ENCODE data around the gene THEMIS2. TPM values are rescaled to one million over a fixed set of nuclear protein-coding genes. Genes with fewer than 3 reads are reported as not detected.

Gene THEMIS2
- total and polyA plus RNA-seq, 10 of the 15 experiments (the other 5 are each of a cell fraction or from before 2014, with no cell fraction given), result 9.1 to 114 (median 38.3) TPM

DNA sequence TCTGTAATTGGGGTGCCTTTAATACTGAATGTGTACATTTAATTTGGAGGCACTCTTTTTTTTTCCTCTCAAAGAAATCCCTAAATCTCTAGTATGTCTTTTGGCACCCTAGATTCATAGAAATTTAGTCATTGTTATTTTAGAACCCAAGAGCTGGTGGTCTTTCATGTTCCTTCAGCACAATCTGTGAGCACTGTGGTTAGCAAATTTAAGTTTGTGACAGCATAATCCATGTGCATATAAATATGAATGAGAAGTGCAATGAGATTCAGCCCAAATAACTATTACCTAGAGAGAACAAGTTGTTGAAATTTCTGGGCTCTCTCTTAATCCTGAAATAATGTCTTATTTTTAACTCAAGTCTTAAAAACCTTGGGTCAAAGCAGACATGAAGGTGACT, 37.3 kb upstream of the THEMIS2 start:
- Histone ChIP-seq H3K36me3 (ENCODE audit: control insufficient read depth in 2 of 2, insufficient read depth in 2 of 2, low read length in 1 of 2) (peaks cover 2 to 17% of the 10 kb centered on the region in 2 experiments), H3K9ac (ENCODE audit: control insufficient read depth, insufficient read depth, low read length) (no peak overlapping the region), H3K4me1 (ENCODE audit: control insufficient read depth, insufficient read depth, low read length) (no peaks in the 10 kb centered on the region), H4K20me1 (ENCODE audit: control insufficient read depth, insufficient read depth) (no peaks in the 10 kb centered on the region), H3K27me3 (replicated peaks in 1 of 2; ENCODE audit: control insufficient read depth in 2 of 2, insufficient read depth in 2 of 2, low read length in 1 of 2) (no peaks in the 10 kb centered on the region), H3K4me2 (ENCODE audit: control insufficient read depth, insufficient read depth) (no peak overlapping the region), H3K4me3 (0 out of 2 replicates have a peak overlapping the region, but pooled peaks have one; percentile 24), H3K27ac (ENCODE audit: control insufficient read depth, insufficient read depth) (no peak overlapping the region), H2AFZ (ENCODE audit: control insufficient read depth, low read depth, low read length) (no peak overlapping the region), H3K9me3 (replicated peaks; ENCODE audit: control insufficient read depth, insufficient read depth, low read length) (no peaks in the 10 kb centered on the region), H3K79me2 (ENCODE audit: control insufficient read depth, insufficient read depth, low read length) (peaks cover 49% of the 10 kb centered on the region)
- ChIA-PET RAD21 (ENCODE audit: unreplicated experiment) (interaction anchor here (1.2 to 2.2 kb wide), 3 partner anchors 109 to 166 kb away, joined by 3 to 6 read pairs (median 4); partner anchors contain the start of genes FAM76A and IFI6), SMC1A (ENCODE audit: uncharacterized antibody, unreplicated experiment) (interaction anchor here (0.8 to 4.7 kb wide), 6 partner anchors 13 to 278 kb away, joined by 3 to 35 read pairs (median 4); partner anchors contain the start of gene STX12), POLR2A (interaction anchor here (0.6 to 1.0 kb wide), 3 partner anchors 31 to 841 kb away, joined by 3 to 4 read pairs (median 3); no protein-coding TSS in a partner anchor), CTCF (interaction anchor here (0.8 to 2.1 kb wide), 3 partner anchors 164 to 241 kb away, joined by 3 to 8 read pairs (median 4); no protein-coding TSS in a partner anchor)
- in situ Hi-C loops (cut with MboI) (no loop called here), intact Hi-C loops (cut with micrococcal nuclease; ENCODE audit: unreplicated experiment) (loop anchor here (10.0 kb wide), 1 partner anchor 110 kb away; the partner anchor contains the start of gene FAM76A)
- FAIRE-seq (no peak), DNase-seq (ENCODE audit: low read depth, low spot score) (no peak), ATAC-seq (no peak)
- no TSS peak for BruUV-seq (replicated peaks)
- TF ChIP-seq SIX5 (IDR thresholded peaks at IDR 0.05; ENCODE audit: low read depth, low read length, severe bottlenecking) (no peak), CHD1 (IDR thresholded peaks at IDR 0.05; ENCODE audit: low read depth, low read length) (no peak), HDAC2 (IDR thresholded peaks at IDR 0.05) (no peak), NR2C1 (IDR thresholded peaks at IDR 0.05) (no peak), CBX3 (IDR thresholded peaks at IDR 0.05; ENCODE audit: borderline replicate concordance, low read depth) (no peak), ZNF217 (IDR thresholded peaks at IDR 0.05) (no peak), ETV6 (conservative IDR thresholded peaks at IDR 0.05 in 1 of 2, IDR thresholded peaks at IDR 0.05 in 1 of 2; ENCODE audit: borderline replicate concordance in 1 of 2, low read depth in 1 of 2) (no peak)
- TF ChIP-seq, protein P1, sequence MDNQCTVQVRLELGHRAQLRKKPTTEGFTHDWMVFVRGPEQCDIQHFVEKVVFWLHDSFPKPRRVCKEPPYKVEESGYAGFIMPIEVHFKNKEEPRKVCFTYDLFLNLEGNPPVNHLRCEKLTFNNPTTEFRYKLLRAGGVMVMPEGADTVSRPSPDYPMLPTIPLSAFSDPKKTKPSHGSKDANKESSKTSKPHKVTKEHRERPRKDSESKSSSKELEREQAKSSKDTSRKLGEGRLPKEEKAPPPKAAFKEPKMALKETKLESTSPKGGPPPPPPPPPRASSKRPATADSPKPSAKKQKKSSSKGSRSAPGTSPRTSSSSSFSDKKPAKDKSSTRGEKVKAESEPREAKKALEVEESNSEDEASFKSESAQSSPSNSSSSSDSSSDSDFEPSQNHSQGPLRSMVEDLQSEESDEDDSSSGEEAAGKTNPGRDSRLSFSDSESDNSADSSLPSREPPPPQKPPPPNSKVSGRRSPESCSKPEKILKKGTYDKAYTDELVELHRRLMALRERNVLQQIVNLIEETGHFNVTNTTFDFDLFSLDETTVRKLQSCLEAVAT (IDR thresholded peaks at IDR 0.05), result no peak
- TF ChIP-seq, protein P2, sequence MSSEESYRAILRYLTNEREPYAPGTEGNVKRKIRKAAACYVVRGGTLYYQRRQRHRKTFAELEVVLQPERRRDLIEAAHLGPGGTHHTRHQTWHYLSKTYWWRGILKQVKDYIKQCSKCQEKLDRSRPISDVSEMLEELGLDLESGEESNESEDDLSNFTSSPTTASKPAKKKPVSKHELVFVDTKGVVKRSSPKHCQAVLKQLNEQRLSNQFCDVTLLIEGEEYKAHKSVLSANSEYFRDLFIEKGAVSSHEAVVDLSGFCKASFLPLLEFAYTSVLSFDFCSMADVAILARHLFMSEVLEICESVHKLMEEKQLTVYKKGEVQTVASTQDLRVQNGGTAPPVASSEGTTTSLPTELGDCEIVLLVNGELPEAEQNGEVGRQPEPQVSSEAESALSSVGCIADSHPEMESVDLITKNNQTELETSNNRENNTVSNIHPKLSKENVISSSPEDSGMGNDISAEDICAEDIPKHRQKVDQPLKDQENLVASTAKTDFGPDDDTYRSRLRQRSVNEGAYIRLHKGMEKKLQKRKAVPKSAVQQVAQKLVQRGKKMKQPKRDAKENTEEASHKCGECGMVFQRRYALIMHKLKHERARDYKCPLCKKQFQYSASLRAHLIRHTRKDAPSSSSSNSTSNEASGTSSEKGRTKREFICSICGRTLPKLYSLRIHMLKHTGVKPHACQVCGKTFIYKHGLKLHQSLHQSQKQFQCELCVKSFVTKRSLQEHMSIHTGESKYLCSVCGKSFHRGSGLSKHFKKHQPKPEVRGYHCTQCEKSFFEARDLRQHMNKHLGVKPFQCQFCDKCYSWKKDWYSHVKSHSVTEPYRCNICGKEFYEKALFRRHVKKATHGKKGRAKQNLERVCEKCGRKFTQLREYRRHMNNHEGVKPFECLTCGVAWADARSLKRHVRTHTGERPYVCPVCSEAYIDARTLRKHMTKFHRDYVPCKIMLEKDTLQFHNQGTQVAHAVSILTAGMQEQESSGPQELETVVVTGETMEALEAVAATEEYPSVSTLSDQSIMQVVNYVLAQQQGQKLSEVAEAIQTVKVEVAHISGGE (CRISPR knock-in tag; IDR thresholded peaks at IDR 0.05), result no peak
- TF ChIP-seq, protein P3, sequence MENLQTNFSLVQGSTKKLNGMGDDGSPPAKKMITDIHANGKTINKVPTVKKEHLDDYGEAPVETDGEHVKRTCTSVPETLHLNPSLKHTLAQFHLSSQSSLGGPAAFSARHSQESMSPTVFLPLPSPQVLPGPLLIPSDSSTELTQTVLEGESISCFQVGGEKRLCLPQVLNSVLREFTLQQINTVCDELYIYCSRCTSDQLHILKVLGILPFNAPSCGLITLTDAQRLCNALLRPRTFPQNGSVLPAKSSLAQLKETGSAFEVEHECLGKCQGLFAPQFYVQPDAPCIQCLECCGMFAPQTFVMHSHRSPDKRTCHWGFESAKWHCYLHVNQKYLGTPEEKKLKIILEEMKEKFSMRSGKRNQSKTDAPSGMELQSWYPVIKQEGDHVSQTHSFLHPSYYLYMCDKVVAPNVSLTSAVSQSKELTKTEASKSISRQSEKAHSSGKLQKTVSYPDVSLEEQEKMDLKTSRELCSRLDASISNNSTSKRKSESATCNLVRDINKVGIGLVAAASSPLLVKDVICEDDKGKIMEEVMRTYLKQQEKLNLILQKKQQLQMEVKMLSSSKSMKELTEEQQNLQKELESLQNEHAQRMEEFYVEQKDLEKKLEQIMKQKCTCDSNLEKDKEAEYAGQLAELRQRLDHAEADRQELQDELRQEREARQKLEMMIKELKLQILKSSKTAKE (IDR thresholded peaks at IDR 0.05; ENCODE audit: low read depth, poor library complexity, severe bottlenecking), result no peak
- TF ChIP-seq, protein P4, sequence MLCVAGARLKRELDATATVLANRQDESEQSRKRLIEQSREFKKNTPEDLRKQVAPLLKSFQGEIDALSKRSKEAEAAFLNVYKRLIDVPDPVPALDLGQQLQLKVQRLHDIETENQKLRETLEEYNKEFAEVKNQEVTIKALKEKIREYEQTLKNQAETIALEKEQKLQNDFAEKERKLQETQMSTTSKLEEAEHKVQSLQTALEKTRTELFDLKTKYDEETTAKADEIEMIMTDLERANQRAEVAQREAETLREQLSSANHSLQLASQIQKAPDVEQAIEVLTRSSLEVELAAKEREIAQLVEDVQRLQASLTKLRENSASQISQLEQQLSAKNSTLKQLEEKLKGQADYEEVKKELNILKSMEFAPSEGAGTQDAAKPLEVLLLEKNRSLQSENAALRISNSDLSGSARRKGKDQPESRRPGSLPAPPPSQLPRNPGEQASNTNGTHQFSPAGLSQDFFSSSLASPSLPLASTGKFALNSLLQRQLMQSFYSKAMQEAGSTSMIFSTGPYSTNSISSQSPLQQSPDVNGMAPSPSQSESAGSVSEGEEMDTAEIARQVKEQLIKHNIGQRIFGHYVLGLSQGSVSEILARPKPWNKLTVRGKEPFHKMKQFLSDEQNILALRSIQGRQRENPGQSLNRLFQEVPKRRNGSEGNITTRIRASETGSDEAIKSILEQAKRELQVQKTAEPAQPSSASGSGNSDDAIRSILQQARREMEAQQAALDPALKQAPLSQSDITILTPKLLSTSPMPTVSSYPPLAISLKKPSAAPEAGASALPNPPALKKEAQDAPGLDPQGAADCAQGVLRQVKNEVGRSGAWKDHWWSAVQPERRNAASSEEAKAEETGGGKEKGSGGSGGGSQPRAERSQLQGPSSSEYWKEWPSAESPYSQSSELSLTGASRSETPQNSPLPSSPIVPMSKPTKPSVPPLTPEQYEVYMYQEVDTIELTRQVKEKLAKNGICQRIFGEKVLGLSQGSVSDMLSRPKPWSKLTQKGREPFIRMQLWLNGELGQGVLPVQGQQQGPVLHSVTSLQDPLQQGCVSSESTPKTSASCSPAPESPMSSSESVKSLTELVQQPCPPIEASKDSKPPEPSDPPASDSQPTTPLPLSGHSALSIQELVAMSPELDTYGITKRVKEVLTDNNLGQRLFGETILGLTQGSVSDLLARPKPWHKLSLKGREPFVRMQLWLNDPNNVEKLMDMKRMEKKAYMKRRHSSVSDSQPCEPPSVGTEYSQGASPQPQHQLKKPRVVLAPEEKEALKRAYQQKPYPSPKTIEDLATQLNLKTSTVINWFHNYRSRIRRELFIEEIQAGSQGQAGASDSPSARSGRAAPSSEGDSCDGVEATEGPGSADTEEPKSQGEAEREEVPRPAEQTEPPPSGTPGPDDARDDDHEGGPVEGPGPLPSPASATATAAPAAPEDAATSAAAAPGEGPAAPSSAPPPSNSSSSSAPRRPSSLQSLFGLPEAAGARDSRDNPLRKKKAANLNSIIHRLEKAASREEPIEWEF (IDR thresholded peaks at IDR 0.05; ENCODE audit: insufficient replicate concordance, low read depth, low read length), result no peak

Measured in GM12878 (cell line).